ENCODE measurements around the gene CACNB1. TPM values are rescaled to one million over a fixed set of nuclear protein-coding genes. Genes with fewer than 3 reads are reported as not detected.

CACNB1 gene
- total RNA-seq, 4 donors from 2014 or later = 3.6 to 7.9 (median 5.9) TPM

- TF ChIP-seq, protein P1, sequence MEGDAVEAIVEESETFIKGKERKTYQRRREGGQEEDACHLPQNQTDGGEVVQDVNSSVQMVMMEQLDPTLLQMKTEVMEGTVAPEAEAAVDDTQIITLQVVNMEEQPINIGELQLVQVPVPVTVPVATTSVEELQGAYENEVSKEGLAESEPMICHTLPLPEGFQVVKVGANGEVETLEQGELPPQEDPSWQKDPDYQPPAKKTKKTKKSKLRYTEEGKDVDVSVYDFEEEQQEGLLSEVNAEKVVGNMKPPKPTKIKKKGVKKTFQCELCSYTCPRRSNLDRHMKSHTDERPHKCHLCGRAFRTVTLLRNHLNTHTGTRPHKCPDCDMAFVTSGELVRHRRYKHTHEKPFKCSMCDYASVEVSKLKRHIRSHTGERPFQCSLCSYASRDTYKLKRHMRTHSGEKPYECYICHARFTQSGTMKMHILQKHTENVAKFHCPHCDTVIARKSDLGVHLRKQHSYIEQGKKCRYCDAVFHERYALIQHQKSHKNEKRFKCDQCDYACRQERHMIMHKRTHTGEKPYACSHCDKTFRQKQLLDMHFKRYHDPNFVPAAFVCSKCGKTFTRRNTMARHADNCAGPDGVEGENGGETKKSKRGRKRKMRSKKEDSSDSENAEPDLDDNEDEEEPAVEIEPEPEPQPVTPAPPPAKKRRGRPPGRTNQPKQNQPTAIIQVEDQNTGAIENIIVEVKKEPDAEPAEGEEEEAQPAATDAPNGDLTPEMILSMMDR (IDR thresholded peaks at IDR 0.05) = no peak
- TF ChIP-seq EP300 (IDR thresholded peaks at IDR 0.05) (no peak), POLR2A (IDR thresholded peaks at IDR 0.05) (no peak), POLR2AphosphoS5 (IDR thresholded peaks at IDR 0.05) (no peak)
- no peaks in the 10 kb centered on the region for H3K9me3 ChIP-seq
- H3K36me3 ChIP-seq = no peaks in the 10 kb centered on the region
- no peak for ATAC-seq
- peaks cover 0 to 7% (median 0%) of the 10 kb centered on the region in 3 donors for H3K4me1 ChIP-seq
- peaks cover 94% of the 10 kb centered on the region for H3K27me3 ChIP-seq
- H3K4me3 ChIP-seq = no peak overlapping the region
- no peak overlapping the region for H3K27ac ChIP-seq
- no CpG with 5 or more reads among the region's 7 CpGs for WGBS, 2 donors (ENCODE audit: low coverage in 1 of 2)
Observed at GRCh38 chr17:39237586-39237985, 40.1 kb upstream of the CACNB1 start.

DNA sequence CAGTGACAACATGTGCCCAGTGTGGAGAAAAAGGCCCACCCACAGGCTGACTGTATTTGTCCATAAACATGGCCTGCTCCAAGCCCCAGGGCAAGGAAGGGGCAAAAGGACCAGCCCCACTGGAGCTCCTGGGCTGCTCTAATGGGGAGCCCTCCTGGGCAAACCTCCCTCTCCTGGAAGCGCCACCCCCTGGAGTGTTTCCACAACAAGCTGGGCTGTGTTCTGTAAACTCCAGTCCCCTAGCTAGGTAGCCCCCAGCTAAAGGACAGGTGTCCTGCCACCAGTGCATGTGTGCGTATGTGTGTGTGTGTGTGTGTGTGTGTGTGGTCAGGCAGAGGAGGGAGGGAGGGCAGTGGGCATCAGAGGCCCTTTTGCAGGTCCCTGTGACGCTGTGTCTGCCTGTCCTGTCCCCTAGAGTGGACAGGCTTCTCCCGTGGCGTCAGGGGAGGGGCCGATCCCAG lies 39.5 kb upstream of the CACNB1 start:
- Histone ChIP-seq H3K27me3 (peaks cover 94% of the 10 kb centered on the region), H3K4me1 (peaks cover 0 to 11% (median under 1%) of the 10 kb centered on the region in 3 donors), H3K36me3 (no peaks in the 10 kb centered on the region), H3K4me3 (no peak overlapping the region), H3K9me3 (no peaks in the 10 kb centered on the region), H3K27ac (no peak overlapping the region)
- WGBS, 2 donors (ENCODE audit: low coverage in 1 of 2) = no CpG with 5 or more reads among the region's 6 CpGs
- no peak for ATAC-seq
- TF ChIP-seq EP300 (IDR thresholded peaks at IDR 0.05) (no peak), POLR2AphosphoS5 (IDR thresholded peaks at IDR 0.05) (no peak), POLR2A (IDR thresholded peaks at IDR 0.05) (no peak)
- TF ChIP-seq, protein P1 (IDR thresholded peaks at IDR 0.05) = no peak

DNA sequence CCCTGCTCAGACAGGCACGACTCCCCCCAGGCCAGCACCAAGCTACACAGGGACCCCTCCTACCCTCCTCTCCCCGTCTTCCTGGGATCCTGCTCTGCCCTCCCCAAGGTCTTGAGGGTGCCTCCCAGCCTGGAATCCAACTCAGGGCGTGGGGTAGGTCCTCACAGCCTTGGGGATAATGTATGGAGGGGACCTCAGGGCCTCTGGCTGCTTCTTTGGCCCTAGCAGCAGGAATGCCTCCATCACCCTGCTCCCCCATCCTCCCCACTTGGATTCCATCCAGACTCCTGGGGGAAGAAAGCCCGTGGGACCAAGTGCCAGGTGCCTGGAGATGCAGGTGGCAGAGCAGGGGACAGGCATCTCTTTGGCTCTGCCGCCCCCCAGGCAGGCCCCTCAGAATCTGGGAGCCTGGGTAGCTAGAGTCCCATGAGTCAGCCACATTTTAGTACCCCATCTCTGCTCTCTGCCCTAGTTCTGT lies 39.0 kb upstream of the CACNB1 start:
- WGBS, 2 donors (ENCODE audit: low coverage in 1 of 2) = 51% methylated on average over 4 of the region's 5 CpGs; no CpG with 5 or more reads in 1 of the 2 donors
- peaks cover 94% of the 10 kb centered on the region for H3K27me3 ChIP-seq
- no peak for ATAC-seq
- H3K27ac ChIP-seq = no peak overlapping the region
- no peak overlapping the region for H3K4me3 ChIP-seq
- no peaks in the 10 kb centered on the region for H3K36me3 ChIP-seq
- TF ChIP-seq POLR2A (IDR thresholded peaks at IDR 0.05) (no peak), POLR2AphosphoS5 (IDR thresholded peaks at IDR 0.05) (no peak), EP300 (IDR thresholded peaks at IDR 0.05) (no peak)
- TF ChIP-seq, protein P1 (IDR thresholded peaks at IDR 0.05) = no peak
- no peaks in the 10 kb centered on the region for H3K9me3 ChIP-seq
- H3K4me1 ChIP-seq = peaks cover 0 to 16% (median 6%) of the 10 kb centered on the region in 3 donors

DNA sequence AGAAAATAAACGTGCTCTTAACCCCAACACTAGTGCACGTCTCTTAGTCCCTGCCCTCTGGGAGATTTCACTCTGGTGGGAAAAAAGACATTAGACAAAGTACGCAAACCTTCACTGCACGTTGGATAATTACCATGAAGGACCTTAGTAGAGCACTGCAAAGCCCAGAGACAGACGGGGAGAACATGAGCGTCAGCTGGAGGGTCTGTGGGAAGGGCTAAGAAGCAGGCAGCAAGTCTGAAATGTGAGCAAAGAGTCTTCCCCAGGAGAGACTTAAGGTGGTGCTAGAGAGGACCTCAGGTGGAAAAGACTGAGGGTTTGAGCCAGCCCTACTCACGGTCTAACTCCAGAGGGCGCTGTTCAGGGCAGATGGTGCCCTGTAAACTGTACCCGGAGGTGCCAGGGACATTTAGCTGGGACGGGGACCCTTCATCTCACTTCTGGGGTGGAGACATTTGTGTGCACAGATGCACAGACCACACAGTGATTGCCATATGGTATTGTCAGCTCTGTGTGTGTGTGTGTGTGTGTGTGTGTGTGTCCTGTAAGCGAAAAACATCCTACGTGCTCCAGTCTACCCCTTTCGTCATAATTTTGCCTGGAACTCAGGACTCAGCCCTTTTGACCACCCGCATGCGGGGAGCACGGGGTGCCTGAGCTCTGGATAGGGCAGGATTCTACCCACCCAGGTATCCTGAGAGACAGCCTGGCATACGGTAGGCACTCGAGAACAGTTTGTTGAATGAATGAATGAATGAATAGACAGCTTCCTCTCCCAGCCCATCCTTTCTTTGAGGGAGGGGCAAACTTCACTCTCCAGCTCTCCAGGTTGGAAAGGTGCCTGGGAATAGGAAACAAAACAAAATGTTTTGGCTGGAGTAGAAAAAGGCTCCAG lies 38.3 kb upstream of the CACNB1 start:
- Histone ChIP-seq H3K4me1 (peaks cover 0 to 19% (median 6%) of the 10 kb centered on the region in 3 donors), H3K4me3 (no peak overlapping the region), H3K27me3 (peaks cover 94% of the 10 kb centered on the region), H3K27ac (no peak overlapping the region), H3K36me3 (no peaks in the 10 kb centered on the region), H3K9me3 (no peaks in the 10 kb centered on the region)
- 10 to 18% methylated on average over 3 to 10 of the region's 18 CpGs for WGBS, 2 donors (ENCODE audit: low coverage in 1 of 2)
- ATAC-seq = no peak
- no peak for TF ChIP-seq POLR2AphosphoS5 (IDR thresholded peaks at IDR 0.05)
- no peak for TF ChIP-seq EP300 (IDR thresholded peaks at IDR 0.05)
- TF ChIP-seq POLR2A (IDR thresholded peaks at IDR 0.05) = no peak
- TF ChIP-seq, protein P1 (IDR thresholded peaks at IDR 0.05) = peak in 3 of 4 experiments; percentile 12 to 44 (median 24)

Data from gastroesophageal sphincter (tissue), 4 donors.